Stimulated activated CD8-positive, alpha-beta memory T cell treated with anti-CD3 and anti-CD28 coated beads, Interleukin-7, amount 100 ng/mL, for 4 hours (primary cell): ENCODE measurements around the gene ZDHHC13.

Experiments
- DNase-seq, 2 donors: peaks; one replicate each; pipeline ENCODE4 v3.0.0-alpha.2; 2020; ENCODE audit warnings: low read depth in 2 of 2

The ZDHHC13 gene, protein sequence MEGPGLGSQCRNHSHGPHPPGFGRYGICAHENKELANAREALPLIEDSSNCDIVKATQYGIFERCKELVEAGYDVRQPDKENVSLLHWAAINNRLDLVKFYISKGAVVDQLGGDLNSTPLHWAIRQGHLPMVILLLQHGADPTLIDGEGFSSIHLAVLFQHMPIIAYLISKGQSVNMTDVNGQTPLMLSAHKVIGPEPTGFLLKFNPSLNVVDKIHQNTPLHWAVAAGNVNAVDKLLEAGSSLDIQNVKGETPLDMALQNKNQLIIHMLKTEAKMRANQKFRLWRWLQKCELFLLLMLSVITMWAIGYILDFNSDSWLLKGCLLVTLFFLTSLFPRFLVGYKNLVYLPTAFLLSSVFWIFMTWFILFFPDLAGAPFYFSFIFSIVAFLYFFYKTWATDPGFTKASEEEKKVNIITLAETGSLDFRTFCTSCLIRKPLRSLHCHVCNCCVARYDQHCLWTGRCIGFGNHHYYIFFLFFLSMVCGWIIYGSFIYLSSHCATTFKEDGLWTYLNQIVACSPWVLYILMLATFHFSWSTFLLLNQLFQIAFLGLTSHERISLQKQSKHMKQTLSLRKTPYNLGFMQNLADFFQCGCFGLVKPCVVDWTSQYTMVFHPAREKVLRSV

GRCh38 chr11:19116971-19117759, at the start of gene ZDHHC13:
TSS of gene ZDHHC13 (plus strand) at chr11:19117168. CDS start at chr11:19117250, 82 bp downstream.
- peak; percentile 92 to 93 for DNase-seq

- DNase-seq: peak; percentile 28 to 29
Measured at GRCh38 chr11:19071255-19071654, 45.7 kb upstream of the ZDHHC13 start.

DNA sequence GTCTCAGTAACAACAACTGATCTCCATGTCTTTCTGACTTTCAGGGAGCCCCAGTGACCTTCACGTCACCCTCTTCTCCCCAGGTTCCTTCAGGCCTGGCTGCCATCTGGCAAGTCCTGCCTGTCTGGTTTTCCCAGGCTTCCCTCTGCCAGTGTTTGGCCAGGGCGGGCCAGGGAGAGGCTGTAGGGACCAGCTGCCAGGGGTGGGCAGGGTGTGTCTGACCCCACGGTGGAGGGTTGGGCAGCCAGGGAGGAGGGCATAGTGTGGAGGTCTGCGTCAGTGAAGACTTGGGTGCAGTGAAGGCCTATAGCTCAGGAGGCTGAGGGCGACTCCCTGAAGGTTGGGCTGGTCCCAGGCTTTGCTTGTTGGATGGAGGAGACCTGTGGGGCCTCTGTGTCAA, 44.5 kb upstream of the ZDHHC13 start:
- DNase-seq: no peak

- DNase-seq: no peak
Measured at GRCh38 chr11:19073454-19074415, 43.2 kb upstream of the ZDHHC13 start.

DNA sequence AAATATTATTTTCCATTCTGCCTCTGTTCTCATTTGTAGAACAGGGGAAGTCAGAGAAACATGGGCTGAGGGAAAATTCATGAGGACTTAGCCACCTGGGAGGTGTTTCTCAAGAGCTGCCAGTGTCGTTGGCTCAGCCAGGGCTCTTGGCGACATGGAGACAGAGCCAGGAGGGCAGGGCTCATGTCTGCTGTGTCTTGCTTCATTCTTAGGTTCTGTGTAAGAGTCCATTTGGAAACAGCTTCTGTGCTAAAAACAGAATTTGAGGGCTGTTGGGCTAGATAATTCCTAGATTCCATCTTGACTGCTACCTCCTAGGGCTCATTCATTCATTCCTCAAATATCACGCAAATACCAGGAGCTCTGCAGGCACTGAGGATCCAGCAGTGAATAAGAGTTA, 41.3 kb upstream of the ZDHHC13 start:
- DNase-seq: no peak

DNA sequence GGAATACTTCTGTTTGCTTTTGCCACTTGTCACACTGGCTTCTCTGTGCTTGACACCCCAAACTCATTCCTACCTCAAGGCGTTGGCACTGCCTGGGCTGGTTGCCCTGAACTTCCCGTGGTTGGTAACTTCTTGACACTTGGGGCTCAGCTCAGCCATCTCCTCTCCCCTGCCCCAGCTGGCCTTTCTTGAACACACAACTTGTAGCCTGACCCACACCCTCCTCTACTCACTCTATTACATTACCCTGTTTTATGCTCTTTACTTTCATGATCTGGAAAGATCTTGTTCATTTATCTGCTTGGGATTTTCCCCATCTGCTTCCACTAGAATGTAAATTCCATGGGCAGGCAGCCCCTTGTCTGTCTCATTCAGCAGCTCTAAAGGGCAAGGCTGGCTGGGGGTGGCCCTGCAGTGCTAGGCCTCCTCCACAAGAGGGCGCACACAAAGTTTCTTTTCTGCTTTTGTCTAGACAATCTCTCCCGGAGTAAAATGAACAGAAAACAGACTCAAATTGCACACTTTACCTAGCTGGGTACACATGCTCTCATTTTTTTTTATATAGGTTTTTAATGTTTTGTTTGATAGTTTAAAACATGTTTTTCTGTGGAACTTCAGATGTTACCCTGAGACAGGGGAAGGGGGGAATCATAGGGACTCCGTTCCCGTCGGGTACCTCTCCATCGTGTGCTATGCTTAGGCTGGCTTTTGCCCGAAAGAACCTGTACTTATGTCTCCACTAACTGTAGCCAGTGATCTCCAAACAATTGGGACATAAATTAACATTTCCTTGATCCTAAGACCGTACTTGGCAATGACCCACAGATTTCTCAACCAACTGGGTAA, 40.0 kb upstream of the ZDHHC13 start:
- peak; percentile 23 to 26 for DNase-seq

GRCh38 chr11:19077965-19078364, 39.0 kb upstream of the ZDHHC13 start:
- DNase-seq: no peak

- no peak for DNase-seq
Measured at GRCh38 chr11:19079643-19080440, 37.1 kb upstream of the ZDHHC13 start.

DNA sequence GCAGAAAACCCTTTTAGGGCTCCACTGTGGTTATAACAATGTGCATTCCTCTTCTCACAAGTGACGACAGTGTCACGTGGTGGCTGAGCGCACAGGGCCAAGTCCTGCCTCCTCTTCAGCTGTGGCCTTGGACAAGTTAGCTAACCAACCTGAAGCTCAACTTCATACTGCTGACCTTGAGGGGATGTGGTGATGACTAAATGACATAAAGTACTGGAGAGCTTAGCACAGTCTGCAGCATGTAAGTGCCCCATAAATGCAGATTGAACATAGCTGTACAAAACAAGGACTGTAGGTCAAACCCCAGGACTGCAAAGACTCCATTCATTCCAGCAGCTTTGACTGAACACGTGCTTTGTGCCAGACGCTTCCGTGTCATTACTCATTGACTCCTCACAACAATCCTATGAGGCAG, 36.4 kb upstream of the ZDHHC13 start:
- no peak for DNase-seq

DNA sequence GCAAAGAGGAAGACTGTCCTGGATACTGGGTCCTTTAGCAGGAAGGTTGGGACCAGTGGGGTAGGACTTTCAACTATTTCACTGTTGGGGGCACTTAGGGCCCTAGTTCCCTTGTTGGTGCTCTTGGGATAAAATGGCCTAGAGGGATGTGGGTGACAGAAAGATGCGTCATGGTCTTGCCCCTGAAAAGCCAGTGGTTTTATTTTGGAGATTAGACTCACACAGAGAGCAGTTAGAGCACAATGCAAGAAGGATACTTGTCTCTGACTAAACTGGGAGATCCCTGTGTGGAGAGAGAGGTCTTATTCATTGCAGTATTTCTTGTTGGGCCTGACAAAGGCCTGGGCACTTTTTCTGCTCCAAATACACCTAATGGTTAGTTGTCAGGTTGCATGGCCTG, 33.8 kb upstream of the ZDHHC13 start:
- DNase-seq: no peak

DNA sequence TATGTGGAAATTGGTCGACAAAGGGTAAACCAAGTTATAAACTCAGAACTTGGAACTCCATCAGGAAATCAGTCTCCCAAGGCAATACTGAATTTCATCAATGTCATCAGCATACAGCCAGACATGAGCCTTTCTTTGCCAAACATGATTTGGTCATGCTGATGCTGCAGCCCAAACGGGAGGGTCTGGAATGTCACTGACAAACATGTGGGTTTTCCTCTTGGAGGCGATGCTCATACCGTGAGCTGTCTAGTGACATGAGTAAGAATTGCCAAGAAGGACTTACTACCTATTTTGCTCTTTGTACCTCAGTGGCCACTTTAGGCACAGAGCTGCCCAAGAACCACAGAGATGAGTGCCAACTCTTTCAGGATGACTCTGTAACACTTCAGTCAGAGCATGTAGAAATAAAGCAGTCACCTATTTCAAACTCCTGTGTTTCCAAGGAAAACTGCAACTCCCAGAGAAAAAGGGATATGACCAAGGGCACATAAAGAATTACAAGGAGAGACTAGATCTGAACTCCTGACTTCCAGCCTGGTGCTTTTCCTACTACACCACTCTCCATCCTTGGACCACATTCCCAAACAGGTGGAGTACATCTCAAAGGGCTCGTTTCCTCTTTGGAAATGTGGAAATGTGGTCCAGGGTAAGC, 32.2 kb upstream of the ZDHHC13 start:
- no peak for DNase-seq

DNA sequence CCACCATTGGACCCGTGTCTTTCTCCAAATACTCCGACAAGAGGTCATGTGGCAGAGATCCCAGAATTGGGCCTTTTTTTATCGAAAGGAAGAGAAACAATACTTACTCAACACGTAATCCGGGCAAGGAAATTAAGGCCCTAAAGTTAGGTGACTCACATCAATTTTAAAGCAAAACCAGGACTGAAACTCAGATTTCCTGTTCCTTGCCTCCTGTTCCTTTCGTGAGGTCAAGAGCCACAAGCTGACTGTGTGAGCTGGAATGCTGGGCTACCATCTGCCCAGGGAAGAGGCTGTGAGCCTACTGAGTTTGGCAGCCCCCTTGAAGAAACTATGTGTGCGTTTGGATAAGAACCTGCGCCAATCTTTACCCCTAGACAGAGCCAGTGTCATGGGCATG, 29.3 kb upstream of the ZDHHC13 start:
- no peak for DNase-seq

DNA sequence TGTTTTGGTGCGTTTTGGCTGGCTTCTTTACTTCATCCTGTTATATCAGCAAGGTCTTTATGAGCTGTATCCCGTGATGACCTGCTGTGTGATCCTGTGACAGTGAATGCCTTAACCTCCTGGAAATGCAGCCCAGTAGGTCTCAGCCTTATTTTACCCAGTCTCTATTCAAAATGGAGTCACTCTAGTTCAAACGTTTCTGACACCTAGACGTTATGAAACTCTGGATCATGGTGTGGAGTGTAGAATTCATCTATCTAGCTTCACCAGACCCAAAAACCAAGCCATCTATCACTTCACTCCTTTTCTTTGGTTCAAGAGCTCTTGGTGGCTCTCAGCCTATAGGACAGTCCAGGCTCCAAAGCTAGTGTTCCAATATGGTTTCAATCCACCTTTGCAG, 28.2 kb upstream of the ZDHHC13 start:
- DNase-seq: no peak

- DNase-seq: no peak
Measured at GRCh38 chr11:19089421-19089820, 27.5 kb upstream of the ZDHHC13 start.

DNA sequence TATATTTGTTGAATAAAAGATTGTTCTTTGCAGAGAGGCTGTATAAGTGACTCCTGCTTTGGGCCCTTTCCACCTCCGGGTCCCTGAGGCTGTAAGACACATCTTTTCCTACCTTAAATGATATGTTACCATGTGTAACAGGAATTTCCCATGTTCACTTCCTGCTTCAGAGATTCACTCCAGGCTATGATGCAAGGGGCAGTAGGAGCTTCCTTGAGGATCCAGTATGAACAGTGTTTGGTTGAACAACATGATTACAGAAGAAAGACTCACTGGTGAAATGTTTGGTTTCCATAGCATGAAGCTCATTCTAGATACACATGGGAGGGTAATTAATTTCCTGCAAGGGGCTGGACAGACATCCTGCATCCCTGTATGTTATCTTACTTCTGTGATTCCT, 25.6 kb upstream of the ZDHHC13 start:
- DNase-seq: no peak

DNA sequence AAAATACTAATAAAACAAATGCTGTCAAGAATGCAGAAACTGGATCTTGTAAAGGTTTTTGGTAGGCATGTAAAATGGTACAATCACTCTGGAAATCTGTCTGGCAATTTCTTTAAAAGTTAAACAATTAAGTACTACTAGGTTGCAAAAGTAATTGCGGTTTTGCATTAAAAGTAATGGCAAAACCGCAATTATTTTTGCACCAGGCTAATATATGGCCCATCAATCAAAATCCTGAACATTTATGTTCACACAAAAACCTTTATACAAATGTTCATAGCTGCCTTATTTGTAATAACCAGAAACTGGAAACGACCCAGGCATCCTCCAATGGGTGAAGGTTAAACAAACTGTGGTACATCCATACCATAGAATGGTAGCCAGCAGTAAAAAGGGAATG, 24.6 kb upstream of the ZDHHC13 start:
- DNase-seq: no peak

GRCh38 chr11:19092850-19093249, 24.1 kb upstream of the ZDHHC13 start:
- DNase-seq: no peak

DNA sequence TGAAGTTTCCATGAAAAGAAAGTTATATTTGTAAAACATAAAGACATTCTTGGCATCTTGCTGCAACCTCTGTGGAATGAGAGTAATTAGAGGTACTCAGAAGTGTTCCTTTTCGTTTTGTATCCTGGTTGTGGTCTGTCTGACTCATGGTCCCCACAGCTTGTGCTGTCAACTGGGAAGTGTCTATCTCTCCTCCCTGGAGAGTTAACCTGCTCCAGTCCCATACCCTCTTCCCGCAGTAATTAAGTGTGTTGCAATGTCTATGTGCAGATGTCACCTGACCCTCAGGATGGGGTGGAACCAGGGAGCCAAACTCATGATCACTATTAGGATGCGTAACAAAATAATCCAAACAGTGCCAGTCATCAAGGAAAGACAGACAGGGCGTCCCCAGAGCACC, 23.0 kb upstream of the ZDHHC13 start:
- no peak for DNase-seq

DNA sequence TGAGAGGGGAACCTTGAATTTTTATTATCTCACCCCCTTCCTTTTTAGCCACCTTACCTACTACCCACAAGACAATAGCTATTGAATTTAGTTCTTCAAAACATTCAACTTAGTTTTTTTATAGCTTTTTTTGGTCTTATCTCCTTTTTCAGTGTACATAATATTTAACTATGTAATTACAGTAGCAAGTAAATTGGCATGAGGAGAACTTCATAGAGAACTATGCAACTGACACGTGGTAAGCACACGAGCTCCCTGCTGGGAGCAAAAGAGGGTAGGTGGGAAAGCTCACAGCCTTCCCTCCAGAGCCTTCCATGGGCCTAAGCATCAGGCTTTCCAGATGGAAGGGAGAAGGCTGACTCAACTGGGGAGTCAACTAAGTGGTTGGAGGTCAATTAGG, 22.1 kb upstream of the ZDHHC13 start:
- DNase-seq: no peak
